Left ventricle myocardium superior (tissue), 1 donor: ENCODE data around the gene ERMAP. TPM values are rescaled to one million over a fixed set of nuclear protein-coding genes. Genes with fewer than 3 reads are reported as not detected.

ENCODE experiments used
- total RNA-seq: library from RNA; stranded (reverse); fragmentation: NEBNext Ultra II Directional; extraction: Animal tissue kit (Norgen Biotek cat#: 25700); gene quantifications from one replicate; pipeline ENCODE4 v1.2.1, GENCODE V29; 2021
- donor health status: DM: no; HTN: yes; CAD: no; lungs with severe emphysema.

The ERMAP gene
- total RNA-seq, 1 donor from 2014 or later, result 5.1 TPM

Other genes starting within 250 kb of the ERMAP start
- gene PPIH, start 158.7 kb upstream of the ERMAP start, total RNA-seq, result 20.3 TPM
- 896 TPM for gene YBX1, start 134.7 kb upstream of the ERMAP start, total RNA-seq
- not detected for gene CLDN19, start 76.9 kb upstream of the ERMAP start, total RNA-seq
- gene P3H1, start 50.1 kb upstream of the ERMAP start, total RNA-seq, result 6.2 TPM
- 10.4 TPM for gene C1orf50, start 49.9 kb upstream of the ERMAP start, total RNA-seq
- gene TMEM269, start 32.1 kb upstream of the ERMAP start, total RNA-seq, result not detected
- 14.2 TPM for gene SVBP, start 275 bp downstream of the ERMAP start, total RNA-seq
- 8.0 TPM for gene ZNF691, start 29.5 kb downstream of the ERMAP start, total RNA-seq
- gene SLC2A1, start 141.7 kb downstream of the ERMAP start, total RNA-seq, result 38.5 TPM